Cardiac muscle cell (in vitro differentiated cells and primary cell): ENCODE data around the gene EIF1AD. TPM values are rescaled to one million over a fixed set of nuclear protein-coding genes. Genes with fewer than 3 reads are reported as not detected.

ENCODE experiments used
- polyA plus RNA-seq: library from polyadenylated mRNA; unstranded; fragments of >200 nt; fragmentation: Nextera tagmentation; extraction: Ambion mirVana; gene quantifications from 2 replicates; pipeline ENCODE4 v1.2.1, GENCODE V29; 2016
- total RNA-seq: library from RNA; depleted of rRNA; stranded (reverse); fragments of >200 nt; gene quantifications from 2 replicates; pipeline ENCODE4 v1.2.3, GENCODE V29; 2016

EIF1AD gene
- total and polyA plus RNA-seq, 2 experiments from 2014 or later: 24.6 to 36.8 TPM

Other genes with a start within 250 kb of the EIF1AD start
- gene AP5B1, start 221.2 kb downstream of the EIF1AD start, total RNA-seq: 18.1 and 24.3 TPM in 2 replicates
- gene AP5B1, start 221.2 kb downstream of the EIF1AD start, polyA plus RNA-seq: 13.6 and 18.0 TPM in 2 replicates
- 0.15 and 0.60 TPM in 2 replicates for gene OVOL1, start 215.1 kb downstream of the EIF1AD start, total RNA-seq
- gene OVOL1, start 215.1 kb downstream of the EIF1AD start, polyA plus RNA-seq: 0.35 TPM in 1 of 2 replicates, not detected in the other
- 5.9 and 6.0 TPM in 2 replicates for gene SNX32, start 168.2 kb downstream of the EIF1AD start, total RNA-seq
- 13.2 and 21.4 TPM in 2 replicates for gene SNX32, start 168.2 kb downstream of the EIF1AD start, polyA plus RNA-seq
- gene CFL1, start 144.0 kb downstream of the EIF1AD start, total RNA-seq: 974 and 1,709 TPM in 2 replicates
- 1,641 and 2,660 TPM in 2 replicates for gene CFL1, start 144.0 kb downstream of the EIF1AD start, polyA plus RNA-seq
- gene MUS81, start 141.7 kb downstream of the EIF1AD start, total RNA-seq: 74.3 and 88.9 TPM in 2 replicates
- 80.3 and 82.7 TPM in 2 replicates for gene MUS81, start 141.7 kb downstream of the EIF1AD start, polyA plus RNA-seq
- gene EFEMP2, start 129.4 kb downstream of the EIF1AD start, total RNA-seq: 138 and 161 TPM in 2 replicates
- 216 and 267 TPM in 2 replicates for gene EFEMP2, start 129.4 kb downstream of the EIF1AD start, polyA plus RNA-seq
- not detected in 2 replicates for gene CTSW, start 122.3 kb downstream of the EIF1AD start, total RNA-seq
- gene CTSW, start 122.3 kb downstream of the EIF1AD start, polyA plus RNA-seq: 0.60 TPM in 1 of 2 replicates, not detected in the other
- 140 and 220 TPM in 2 replicates for gene FIBP, start 113.7 kb downstream of the EIF1AD start, total RNA-seq
- gene FIBP, start 113.7 kb downstream of the EIF1AD start, polyA plus RNA-seq: 143 and 199 TPM in 2 replicates
- gene CCDC85B, start 111.5 kb downstream of the EIF1AD start, total RNA-seq: 67.3 and 80.2 TPM in 2 replicates
- gene CCDC85B, start 111.5 kb downstream of the EIF1AD start, polyA plus RNA-seq: 83.4 and 96.5 TPM in 2 replicates
- gene FOSL1, start 101.8 kb downstream of the EIF1AD start, total RNA-seq: 0.21 TPM in 1 of 2 replicates, not detected in the other
- gene FOSL1, start 101.8 kb downstream of the EIF1AD start, polyA plus RNA-seq: 0.60 TPM in 1 of 2 replicates, not detected in the other
- gene C11orf68, start 83.1 kb downstream of the EIF1AD start, total RNA-seq: 34.7 and 39.5 TPM in 2 replicates
- gene C11orf68, start 83.1 kb downstream of the EIF1AD start, polyA plus RNA-seq: 73.1 and 86.5 TPM in 2 replicates
- gene DRAP1, start 82.7 kb downstream of the EIF1AD start, total RNA-seq: 257 and 264 TPM in 2 replicates
- gene DRAP1, start 82.7 kb downstream of the EIF1AD start, polyA plus RNA-seq: 230 and 288 TPM in 2 replicates
- gene TSGA10IP, start 56.7 kb downstream of the EIF1AD start, total RNA-seq: 1.0 TPM in 1 of 2 replicates, not detected in the other
- gene TSGA10IP, start 56.7 kb downstream of the EIF1AD start, polyA plus RNA-seq: 0.25 and 1.1 TPM in 2 replicates
- gene SART1, start 40.4 kb downstream of the EIF1AD start, total RNA-seq: 55.7 and 74.7 TPM in 2 replicates
- 51.6 and 59.4 TPM in 2 replicates for gene SART1, start 40.4 kb downstream of the EIF1AD start, polyA plus RNA-seq
- 72.2 and 77.0 TPM in 2 replicates for gene BANF1, start 346 bp upstream of the EIF1AD start, total RNA-seq
- gene BANF1, start 346 bp upstream of the EIF1AD start, polyA plus RNA-seq: 441 and 496 TPM in 2 replicates
- gene CST6, start 9.9 kb upstream of the EIF1AD start, total RNA-seq: not detected in 2 replicates
- not detected in 2 replicates for gene CST6, start 9.9 kb upstream of the EIF1AD start, polyA plus RNA-seq
- not detected in 2 replicates for gene CATSPER1, start 24.3 kb upstream of the EIF1AD start, total RNA-seq
- gene CATSPER1, start 24.3 kb upstream of the EIF1AD start, polyA plus RNA-seq: not detected in 2 replicates
- 25.5 and 38.6 TPM in 2 replicates for gene GAL3ST3, start 47.0 kb upstream of the EIF1AD start, total RNA-seq
- 14.8 and 22.3 TPM in 2 replicates for gene GAL3ST3, start 47.0 kb upstream of the EIF1AD start, polyA plus RNA-seq
- 196 and 210 TPM in 2 replicates for gene SF3B2, start 50.2 kb upstream of the EIF1AD start, total RNA-seq
- gene SF3B2, start 50.2 kb upstream of the EIF1AD start, polyA plus RNA-seq: 184 and 189 TPM in 2 replicates
- gene PACS1, start 68.1 kb upstream of the EIF1AD start, total RNA-seq: 62.1 and 62.6 TPM in 2 replicates
- gene PACS1, start 68.1 kb upstream of the EIF1AD start, polyA plus RNA-seq: 61.6 and 97.8 TPM in 2 replicates